ENCODE data around the gene BLOC1S5.

The BLOC1S5 gene

GRCh38 chr6:7974565-7974937, 89.6 kb downstream of the BLOC1S5 start:
- H4K20me1 ChIP-seq (ENCODE audit: insufficient read depth, low read length, poor library complexity, severe bottlenecking), result no peaks in the 10 kb centered on the region
- H2AFZ ChIP-seq (ENCODE audit: low read length), result no peak overlapping the region

DNA sequence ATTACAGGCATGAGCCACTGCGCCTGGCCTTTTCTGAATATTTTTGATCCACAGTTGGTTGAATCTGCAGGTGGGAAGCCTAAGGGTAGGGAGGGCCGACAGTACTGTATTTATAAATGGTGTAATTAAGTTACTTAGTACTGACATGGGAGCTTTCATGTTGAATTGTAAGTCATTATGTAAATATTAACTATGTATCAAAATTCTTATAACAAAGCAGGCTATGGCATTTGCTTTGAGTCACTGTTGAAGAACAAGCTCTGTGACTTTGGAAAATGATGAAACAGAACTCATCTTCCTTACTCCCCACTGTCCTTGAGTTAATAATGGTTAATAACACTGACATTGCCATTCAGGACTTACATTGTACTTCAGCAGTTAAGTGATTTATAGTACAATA, 90.6 kb downstream of the BLOC1S5 start:
- Histone ChIP-seq H3F3A (ENCODE audit: low read depth) (no peaks in the 10 kb centered on the region), H2AFZ (ENCODE audit: low read length) (no peak overlapping the region), H3K4me3 (ENCODE audit: low read length, poor library complexity, severe bottlenecking) (no peak overlapping the region), H3K4me1 (ENCODE audit: insufficient read depth, low read length, poor library complexity, severe bottlenecking) (peaks cover 5% of the 10 kb centered on the region), H3K27me3 (ENCODE audit: insufficient read depth, low read length, poor library complexity, severe bottlenecking) (no peaks in the 10 kb centered on the region), H4K20me1 (ENCODE audit: insufficient read depth, low read length, poor library complexity, severe bottlenecking) (no peaks in the 10 kb centered on the region), H3K4me2 (ENCODE audit: low read depth, low read length, poor library complexity, severe bottlenecking) (no peak overlapping the region), H3K36me3 (ENCODE audit: insufficient read depth, low read length) (no peaks in the 10 kb centered on the region), H3K79me2 (ENCODE audit: insufficient read depth, low read length) (no peaks in the 10 kb centered on the region), H3K9me2 (replicated peaks; ENCODE audit: low read depth, low read length) (no peaks in the 10 kb centered on the region), H3K9me3 (ENCODE audit: insufficient read depth, low read depth, low read length) (peaks cover 6% of the 10 kb centered on the region; the same call in 1 of the 2 replicates), H3K9ac (ENCODE audit: low read depth, low read length, poor library complexity, severe bottlenecking) (no peak overlapping the region)
- TF ChIP-seq, protein P1, sequence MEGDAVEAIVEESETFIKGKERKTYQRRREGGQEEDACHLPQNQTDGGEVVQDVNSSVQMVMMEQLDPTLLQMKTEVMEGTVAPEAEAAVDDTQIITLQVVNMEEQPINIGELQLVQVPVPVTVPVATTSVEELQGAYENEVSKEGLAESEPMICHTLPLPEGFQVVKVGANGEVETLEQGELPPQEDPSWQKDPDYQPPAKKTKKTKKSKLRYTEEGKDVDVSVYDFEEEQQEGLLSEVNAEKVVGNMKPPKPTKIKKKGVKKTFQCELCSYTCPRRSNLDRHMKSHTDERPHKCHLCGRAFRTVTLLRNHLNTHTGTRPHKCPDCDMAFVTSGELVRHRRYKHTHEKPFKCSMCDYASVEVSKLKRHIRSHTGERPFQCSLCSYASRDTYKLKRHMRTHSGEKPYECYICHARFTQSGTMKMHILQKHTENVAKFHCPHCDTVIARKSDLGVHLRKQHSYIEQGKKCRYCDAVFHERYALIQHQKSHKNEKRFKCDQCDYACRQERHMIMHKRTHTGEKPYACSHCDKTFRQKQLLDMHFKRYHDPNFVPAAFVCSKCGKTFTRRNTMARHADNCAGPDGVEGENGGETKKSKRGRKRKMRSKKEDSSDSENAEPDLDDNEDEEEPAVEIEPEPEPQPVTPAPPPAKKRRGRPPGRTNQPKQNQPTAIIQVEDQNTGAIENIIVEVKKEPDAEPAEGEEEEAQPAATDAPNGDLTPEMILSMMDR (conservative IDR thresholded peaks at IDR 0.05; ENCODE audit: low read length), result no peak
- TF ChIP-seq EZH2phosphoT487 (IDR thresholded peaks at IDR 0.05; ENCODE audit: borderline replicate concordance), result no peak

More at GRCh38 chr6:7974565-7974937, 89.6 kb downstream of the BLOC1S5 start:
- Histone ChIP-seq H3K9me3 (ENCODE audit: insufficient read depth, low read depth, low read length) (peaks cover 6% of the 10 kb centered on the region; the same call in 1 of the 2 replicates), H3K4me1 (ENCODE audit: insufficient read depth, low read length, poor library complexity, severe bottlenecking) (peaks cover 10% of the 10 kb centered on the region), H3K79me2 (ENCODE audit: insufficient read depth, low read length) (no peaks in the 10 kb centered on the region), H3K4me3 (ENCODE audit: low read length, poor library complexity, severe bottlenecking) (no peak overlapping the region), H3K4me2 (ENCODE audit: low read depth, low read length, poor library complexity, severe bottlenecking) (no peak overlapping the region), H3F3A (ENCODE audit: low read depth) (no peaks in the 10 kb centered on the region), H3K27me3 (ENCODE audit: insufficient read depth, low read length, poor library complexity, severe bottlenecking) (no peaks in the 10 kb centered on the region), H3K9me2 (replicated peaks; ENCODE audit: low read depth, low read length) (no peaks in the 10 kb centered on the region), H3K9ac (ENCODE audit: low read depth, low read length, poor library complexity, severe bottlenecking) (no peak overlapping the region), H3K36me3 (ENCODE audit: insufficient read depth, low read length) (no peaks in the 10 kb centered on the region)
- TF ChIP-seq, protein P1 (conservative IDR thresholded peaks at IDR 0.05; ENCODE audit: low read length), result no peak
- TF ChIP-seq EZH2phosphoT487 (IDR thresholded peaks at IDR 0.05; ENCODE audit: borderline replicate concordance), result no peak

- TF ChIP-seq EZH2phosphoT487 (IDR thresholded peaks at IDR 0.05; ENCODE audit: borderline replicate concordance), result no peak
- TF ChIP-seq, protein P1 (conservative IDR thresholded peaks at IDR 0.05; ENCODE audit: low read length), result no peak
- H3K4me3 ChIP-seq (ENCODE audit: low read length, poor library complexity, severe bottlenecking), result no peak overlapping the region
- no peaks in the 10 kb centered on the region for H3K27me3 ChIP-seq (ENCODE audit: insufficient read depth, low read length, poor library complexity, severe bottlenecking)
- no peaks in the 10 kb centered on the region for H3F3A ChIP-seq (ENCODE audit: low read depth)
- no peaks in the 10 kb centered on the region for H3K4me1 ChIP-seq (ENCODE audit: insufficient read depth, low read length, poor library complexity, severe bottlenecking)
- H3K4me2 ChIP-seq (ENCODE audit: low read depth, low read length, poor library complexity, severe bottlenecking), result no peak overlapping the region
- H3K79me2 ChIP-seq (ENCODE audit: insufficient read depth, low read length), result no peaks in the 10 kb centered on the region
- no peaks in the 10 kb centered on the region for H4K20me1 ChIP-seq (ENCODE audit: insufficient read depth, low read length, poor library complexity, severe bottlenecking)
- no peak overlapping the region for H3K9ac ChIP-seq (ENCODE audit: low read depth, low read length, poor library complexity, severe bottlenecking)
- H3K9me3 ChIP-seq (ENCODE audit: insufficient read depth, low read depth, low read length), result peaks cover 6% of the 10 kb centered on the region; the same call in 1 of the 2 replicates
- no peaks in the 10 kb centered on the region for H3K9me2 ChIP-seq (replicated peaks; ENCODE audit: low read depth, low read length)
- H3K36me3 ChIP-seq (ENCODE audit: insufficient read depth, low read length), result no peaks in the 10 kb centered on the region
- H2AFZ ChIP-seq (ENCODE audit: low read length), result no peak overlapping the region
Measured at GRCh38 chr6:7971499-7971898, 92.7 kb downstream of the BLOC1S5 start.
